Measurements from ENCODE around the gene PHYH. TPM values are rescaled to one million over a fixed set of nuclear protein-coding genes. Genes with fewer than 3 reads are reported as not detected.
"Not testable (repeated sequence)": the region's sequence is repeated elsewhere in the genome, so short reads cannot be mapped to it uniquely, and the experiment has no call there.

Gene PHYH
- total RNA-seq, 1 donor from 2014 or later: 8.3 TPM

- Histone ChIP-seq H3K4me2 (ENCODE audit: low read length) (no peak overlapping the region), H3K27ac (ENCODE audit: low read depth, low read length) (no peak overlapping the region), H4K20me1 (ENCODE audit: insufficient read depth, low read length) (no peaks in the 10 kb centered on the region), H2AFZ (ENCODE audit: low read depth, low read length) (no peak overlapping the region), H3K9me3 (ENCODE audit: insufficient read depth, low read depth, low read length) (no peaks in the 10 kb centered on the region), H3K79me2 (ENCODE audit: insufficient read depth, low read length) (no peaks in the 10 kb centered on the region), H3K4me1 (ENCODE audit: insufficient read depth, low read length) (no peaks in the 10 kb centered on the region), H3K9ac (ENCODE audit: low read length) (no peak overlapping the region), H3K27me3 (ENCODE audit: insufficient read depth, low read length) (peaks cover 5% of the 10 kb centered on the region), H3K36me3 (ENCODE audit: insufficient read depth, low read length) (no peaks in the 10 kb centered on the region), H3K4me3 (ENCODE audit: insufficient read depth, low read depth, low read length) (no peak overlapping the region)
- no peak overlapping the region for H3K4me3 Mint-ChIP-seq (ENCODE audit: unreplicated experiment)
- no peaks in the 10 kb centered on the region for H3K36me3 Mint-ChIP-seq (ENCODE audit: low read depth, unreplicated experiment)
- H3K4me1 Mint-ChIP-seq (ENCODE audit: low read depth, unreplicated experiment): peaks cover under 1% of the 10 kb centered on the region
- H3K27me3 Mint-ChIP-seq (ENCODE audit: low read depth, unreplicated experiment): peaks cover 12% of the 10 kb centered on the region
- DNase-seq (ENCODE audit: low read depth) (no peak), FAIRE-seq (no peak)
- TF ChIP-seq CTCF (IDR thresholded peaks at IDR 0.05; ENCODE audit: insufficient read depth, low read depth, low read length): no peak
- TF ChIP-seq EZH2 (IDR thresholded peaks at IDR 0.05; ENCODE audit: insufficient read depth, low read length): no peak
- H3K27ac Mint-ChIP-seq (ENCODE audit: unreplicated experiment): no peak overlapping the region
- H3K9me3 Mint-ChIP-seq (ENCODE audit: unreplicated experiment): no peaks in the 10 kb centered on the region
Measured at GRCh38 chr10:13236638-13237037, 63.2 kb downstream of the PHYH start.

- not testable (repeated sequence) for H3K27ac Mint-ChIP-seq (ENCODE audit: unreplicated experiment); H2AFZ ChIP-seq (ENCODE audit: low read depth, low read length); H3K36me3 ChIP-seq (ENCODE audit: insufficient read depth, low read length); H3K4me3 Mint-ChIP-seq (ENCODE audit: unreplicated experiment); H3K9me3 Mint-ChIP-seq (ENCODE audit: unreplicated experiment); H3K4me3 ChIP-seq (ENCODE audit: insufficient read depth, low read depth, low read length); DNase-seq (ENCODE audit: low read depth); H3K79me2 ChIP-seq (ENCODE audit: insufficient read depth, low read length); H3K4me1 ChIP-seq (ENCODE audit: insufficient read depth, low read length); H3K4me1 Mint-ChIP-seq (ENCODE audit: low read depth, unreplicated experiment); H3K27me3 ChIP-seq (ENCODE audit: insufficient read depth, low read length); H3K9me3 ChIP-seq (ENCODE audit: insufficient read depth, low read depth, low read length); H3K36me3 Mint-ChIP-seq (ENCODE audit: low read depth, unreplicated experiment); FAIRE-seq; H3K9ac ChIP-seq (ENCODE audit: low read length); H3K27ac ChIP-seq (ENCODE audit: low read depth, low read length); H3K4me2 ChIP-seq (ENCODE audit: low read length); H4K20me1 ChIP-seq (ENCODE audit: insufficient read depth, low read length)
- H3K27me3 Mint-ChIP-seq (ENCODE audit: low read depth, unreplicated experiment): peaks cover 17% of the 10 kb centered on the region
Measured at GRCh38 chr10:13234736-13235135, 65.1 kb downstream of the PHYH start.

- Histone ChIP-seq H3K4me1 (ENCODE audit: insufficient read depth, low read length) (no peaks in the 10 kb centered on the region), H3K4me3 (ENCODE audit: insufficient read depth, low read depth, low read length) (no peak within 1 kb of the TSS), H3K79me2 (ENCODE audit: insufficient read depth, low read length) (no peaks in the 10 kb centered on the region), H3K9ac (ENCODE audit: low read length) (no peak within 1 kb of the TSS), H3K36me3 (ENCODE audit: insufficient read depth, low read length) (no peaks in the 10 kb centered on the region), H3K27ac (ENCODE audit: low read depth, low read length) (no peak within 1 kb of the TSS), H3K9me3 (ENCODE audit: insufficient read depth, low read depth, low read length) (no peaks in the 10 kb centered on the region), H3K4me2 (ENCODE audit: low read length) (no peak within 1 kb of the TSS), H2AFZ (ENCODE audit: low read depth, low read length) (no peak within 1 kb of the TSS), H3K27me3 (ENCODE audit: insufficient read depth, low read length) (peaks cover 7% of the 10 kb centered on the region), H4K20me1 (ENCODE audit: insufficient read depth, low read length) (no peaks in the 10 kb centered on the region)
- DNase-seq (ENCODE audit: low read depth) (no peak), FAIRE-seq (no peak)
- TF ChIP-seq CTCF (IDR thresholded peaks at IDR 0.05; ENCODE audit: insufficient read depth, low read depth, low read length): no peak
- no peak for TF ChIP-seq EZH2 (IDR thresholded peaks at IDR 0.05; ENCODE audit: insufficient read depth, low read length)
- H3K27ac Mint-ChIP-seq (ENCODE audit: unreplicated experiment): no peak within 1 kb of the TSS
- no peak within 1 kb of the TSS for H3K4me3 Mint-ChIP-seq (ENCODE audit: unreplicated experiment)
- no peaks in the 10 kb centered on the region for H3K9me3 Mint-ChIP-seq (ENCODE audit: unreplicated experiment)
- peaks cover 23% of the 10 kb centered on the region for H3K27me3 Mint-ChIP-seq (ENCODE audit: low read depth, unreplicated experiment)
- H3K4me1 Mint-ChIP-seq (ENCODE audit: low read depth, unreplicated experiment): peaks cover 6% of the 10 kb centered on the region
- H3K36me3 Mint-ChIP-seq (ENCODE audit: low read depth, unreplicated experiment): no peaks in the 10 kb centered on the region
Measured at GRCh38 chr10:13234172-13234571, 65.7 kb downstream of the PHYH start, which contains the start of gene UCMA. Gene UCMA, minus strand, starts transcription at chr10:13234374. Its CDS starts 116 bp downstream, at chr10:13234258.

Measured in astrocyte (in vitro differentiated cells and primary cell).